Loucy (cell line): ENCODE measurements around the gene CDH22.

Experiments
- H2AFZ ChIP-seq: fragments of 200-600 bp; sonication (generic); 2 replicates; pipeline ENCODE4 v1.6.0; 2016; ENCODE audit warnings: antibody characterized with exemption, mild to moderate bottlenecking, low read length, moderate library complexity
- H3F3A ChIP-seq: fragments of 200-600 bp; 2 replicates; pipeline ENCODE4 v1.6.0; 2016; ENCODE audit warnings: antibody characterized with exemption, low read depth, mild to moderate bottlenecking
- H3K27me3 ChIP-seq: fragments of 200-600 bp; sonication (generic); 2 replicates; pipeline ENCODE4 v1.6.1; 2014; ENCODE audit warnings: low read length, mild to moderate bottlenecking; ENCODE audit not compliant: insufficient read depth, poor library complexity, severe bottlenecking
- H3K36me3 ChIP-seq: fragments of 200-600 bp; sonication (generic); 2 replicates; pipeline ENCODE4 v1.6.1; 2016; ENCODE audit warnings: low read length; ENCODE audit not compliant: insufficient read depth
- H3K4me1 ChIP-seq: fragments of 200-600 bp; sonication (generic); 2 replicates; pipeline ENCODE4 v1.5.1; 2014; ENCODE audit warnings: low read length, mild to moderate bottlenecking; ENCODE audit not compliant: insufficient read depth, poor library complexity, severe bottlenecking
- H3K4me2 ChIP-seq: fragments of 200-600 bp; sonication (generic); 2 replicates; pipeline ENCODE4 v1.6.0; 2014; ENCODE audit warnings: antibody characterized with exemption, low read length, low read depth, mild to moderate bottlenecking; ENCODE audit not compliant: poor library complexity, severe bottlenecking
- H3K4me3 ChIP-seq: fragments of 200-600 bp; sonication (generic); 2 replicates; pipeline ENCODE4 v1.5.1; 2014; ENCODE audit warnings: low read length, mild to moderate bottlenecking, mixed read lengths; ENCODE audit not compliant: poor library complexity, severe bottlenecking
- H3K79me2 ChIP-seq: fragments of 200-600 bp; sonication (generic); 2 replicates; pipeline ENCODE4 v1.6.1; 2014; ENCODE audit warnings: low read length; ENCODE audit not compliant: insufficient read depth
- H3K9ac ChIP-seq: fragments of 200-600 bp; sonication (generic); 2 replicates; pipeline ENCODE4 v1.6.0; 2014; ENCODE audit warnings: mild to moderate bottlenecking, low read depth, low read length, moderate library complexity; ENCODE audit not compliant: poor library complexity, severe bottlenecking
- H3K9me2 ChIP-seq: fragments of 200-600 bp; sonication (generic); replicated peaks from 2 replicates; pipeline ENCODE4 v1.6.1; 2016; ENCODE audit warnings: low read depth, low read length, mixed read lengths
- H3K9me3 ChIP-seq: fragments of 200-600 bp; sonication (generic); 2 replicates; pipeline ENCODE4 v1.6.1; 2014; ENCODE audit warnings: mild to moderate bottlenecking, antibody characterized with exemption, low read length, low read depth; ENCODE audit not compliant: insufficient read depth
- H4K20me1 ChIP-seq: fragments of 200-600 bp; sonication (generic); 2 replicates; pipeline ENCODE4 v1.6.0; 2014; ENCODE audit warnings: antibody characterized with exemption, low read length, mild to moderate bottlenecking; ENCODE audit not compliant: insufficient read depth, poor library complexity, severe bottlenecking
- EZH2phosphoT487 ChIP-seq: fragments of 200-600 bp; IDR thresholded peaks from 2 replicates; pipeline ENCODE4 v1.6.1; 2018; ENCODE audit warnings: antibody characterized with exemption, mild to moderate bottlenecking, moderate library complexity, borderline replicate concordance
- TF ChIP-seq, protein P1 (sequence below): fragments of 200-600 bp; sonication (generic); conservative IDR thresholded peaks from 2 replicates; pipeline ENCODE4 v1.5.1; 2014; ENCODE audit warnings: mild to moderate bottlenecking, antibody characterized with exemption, low read length

Gene CDH22

DNA sequence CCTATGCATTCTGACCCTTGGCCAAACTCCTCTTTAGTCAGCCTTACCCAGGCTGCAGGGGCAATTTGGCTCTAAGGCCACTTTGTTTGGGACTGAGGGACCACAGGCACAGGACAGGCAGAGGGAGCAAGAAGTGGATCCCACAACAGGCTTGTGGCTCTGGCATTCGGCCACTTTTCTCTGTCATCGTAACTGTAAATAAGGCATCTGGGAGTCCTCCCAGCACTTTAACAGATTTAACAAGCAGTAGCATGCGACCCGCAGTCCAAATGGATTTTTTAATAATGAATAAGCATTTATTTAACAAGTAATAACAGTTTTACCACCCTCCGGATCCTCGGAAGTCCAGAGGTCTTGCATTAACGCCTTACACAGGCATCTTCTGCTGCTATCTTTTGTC, 16.1 kb upstream of the CDH22 start:
- no peaks in the 10 kb centered on the region for H4K20me1 ChIP-seq
- no peaks in the 10 kb centered on the region for H3K27me3 ChIP-seq
- no peaks in the 10 kb centered on the region for H3K4me1 ChIP-seq
- TF ChIP-seq EZH2phosphoT487, result no peak
- TF ChIP-seq, protein P1, sequence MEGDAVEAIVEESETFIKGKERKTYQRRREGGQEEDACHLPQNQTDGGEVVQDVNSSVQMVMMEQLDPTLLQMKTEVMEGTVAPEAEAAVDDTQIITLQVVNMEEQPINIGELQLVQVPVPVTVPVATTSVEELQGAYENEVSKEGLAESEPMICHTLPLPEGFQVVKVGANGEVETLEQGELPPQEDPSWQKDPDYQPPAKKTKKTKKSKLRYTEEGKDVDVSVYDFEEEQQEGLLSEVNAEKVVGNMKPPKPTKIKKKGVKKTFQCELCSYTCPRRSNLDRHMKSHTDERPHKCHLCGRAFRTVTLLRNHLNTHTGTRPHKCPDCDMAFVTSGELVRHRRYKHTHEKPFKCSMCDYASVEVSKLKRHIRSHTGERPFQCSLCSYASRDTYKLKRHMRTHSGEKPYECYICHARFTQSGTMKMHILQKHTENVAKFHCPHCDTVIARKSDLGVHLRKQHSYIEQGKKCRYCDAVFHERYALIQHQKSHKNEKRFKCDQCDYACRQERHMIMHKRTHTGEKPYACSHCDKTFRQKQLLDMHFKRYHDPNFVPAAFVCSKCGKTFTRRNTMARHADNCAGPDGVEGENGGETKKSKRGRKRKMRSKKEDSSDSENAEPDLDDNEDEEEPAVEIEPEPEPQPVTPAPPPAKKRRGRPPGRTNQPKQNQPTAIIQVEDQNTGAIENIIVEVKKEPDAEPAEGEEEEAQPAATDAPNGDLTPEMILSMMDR, result no peak
- H2AFZ ChIP-seq, result no peak overlapping the region
- H3K4me2 ChIP-seq, result no peak overlapping the region
- H3K4me3 ChIP-seq, result no peak overlapping the region
- no peaks in the 10 kb centered on the region for H3K9me2 ChIP-seq
- no peak overlapping the region for H3K9ac ChIP-seq
- no peaks in the 10 kb centered on the region for H3F3A ChIP-seq
- H3K79me2 ChIP-seq, result no peaks in the 10 kb centered on the region
- H3K9me3 ChIP-seq, result no peaks in the 10 kb centered on the region
- no peaks in the 10 kb centered on the region for H3K36me3 ChIP-seq

DNA sequence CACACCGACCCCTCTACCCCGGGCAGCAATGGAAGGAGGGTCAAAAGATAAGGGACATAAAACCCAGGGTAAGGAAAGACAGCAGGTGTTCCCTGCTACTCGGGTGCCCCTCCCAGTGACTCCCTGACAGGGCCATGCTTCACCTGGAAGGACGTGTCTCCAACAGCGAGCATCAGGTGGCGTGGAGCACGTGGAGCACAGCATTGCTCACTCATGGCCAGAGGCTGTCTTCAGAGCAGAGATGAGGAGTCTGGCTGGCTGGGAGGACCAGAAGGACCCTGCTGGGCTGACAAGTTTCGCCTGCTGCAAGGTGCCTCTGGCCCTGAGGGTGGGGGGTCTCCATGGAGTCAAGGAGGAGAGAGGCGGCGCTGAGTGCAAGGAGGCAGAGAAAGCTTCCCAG, 15.3 kb upstream of the CDH22 start:
- H4K20me1 ChIP-seq, result no peaks in the 10 kb centered on the region
- H3K9me2 ChIP-seq, result no peaks in the 10 kb centered on the region
- no peak overlapping the region for H3K4me3 ChIP-seq
- TF ChIP-seq, protein P1, result no peak
- no peak for TF ChIP-seq EZH2phosphoT487
- no peak overlapping the region for H3K9ac ChIP-seq
- no peaks in the 10 kb centered on the region for H3K36me3 ChIP-seq
- H3K79me2 ChIP-seq, result no peaks in the 10 kb centered on the region
- no peak overlapping the region for H3K4me2 ChIP-seq
- H2AFZ ChIP-seq, result no peak overlapping the region
- H3F3A ChIP-seq, result no peaks in the 10 kb centered on the region
- no peaks in the 10 kb centered on the region for H3K27me3 ChIP-seq
- H3K4me1 ChIP-seq, result no peaks in the 10 kb centered on the region
- no peaks in the 10 kb centered on the region for H3K9me3 ChIP-seq

DNA sequence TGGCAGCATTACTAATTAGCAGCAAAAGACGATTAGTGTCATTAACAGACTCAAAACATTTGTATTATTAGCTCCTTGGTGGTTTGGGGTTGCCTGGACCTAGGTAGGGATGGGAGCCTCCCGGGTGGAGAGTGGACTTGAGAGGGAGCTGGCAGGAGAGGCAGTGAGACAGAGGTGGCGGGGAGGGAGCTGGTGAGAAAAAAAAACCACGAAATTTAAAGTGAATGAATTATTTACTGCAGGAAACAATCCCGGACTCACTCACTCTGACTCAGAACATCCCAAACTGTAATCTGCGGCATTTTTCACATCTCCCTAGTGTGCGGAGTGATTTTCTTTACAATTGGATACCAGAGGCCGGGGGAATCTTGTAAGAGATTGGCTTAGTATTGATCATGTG, 14.3 kb upstream of the CDH22 start:
- Histone ChIP-seq H3K36me3 (no peaks in the 10 kb centered on the region), H2AFZ (no peak overlapping the region), H3K4me2 (no peak overlapping the region), H3K4me1 (no peaks in the 10 kb centered on the region), H4K20me1 (no peaks in the 10 kb centered on the region), H3K4me3 (no peak overlapping the region), H3K27me3 (no peaks in the 10 kb centered on the region), H3K9ac (no peak overlapping the region), H3F3A (no peaks in the 10 kb centered on the region), H3K79me2 (no peaks in the 10 kb centered on the region), H3K9me2 (no peaks in the 10 kb centered on the region), H3K9me3 (no peaks in the 10 kb centered on the region)
- TF ChIP-seq, protein P1, result no peak
- no peak for TF ChIP-seq EZH2phosphoT487
